GM19324 (cell line): ENCODE results near the gene ATAD3C.
"Not testable (repeated sequence)": the region's sequence is repeated elsewhere in the genome, so short reads cannot be mapped to it uniquely, and the experiment has no call there.

Source experiments
- ATAC-seq: cut with Tn5 transposase; IDR thresholded peaks from one replicate; pipeline ENCODE4 v1.9.1; 2021; ENCODE audit warnings: mild to moderate bottlenecking, moderate library complexity; ENCODE audit not compliant: unreplicated experiment, low FRiP score

ATAD3C gene

DNA sequence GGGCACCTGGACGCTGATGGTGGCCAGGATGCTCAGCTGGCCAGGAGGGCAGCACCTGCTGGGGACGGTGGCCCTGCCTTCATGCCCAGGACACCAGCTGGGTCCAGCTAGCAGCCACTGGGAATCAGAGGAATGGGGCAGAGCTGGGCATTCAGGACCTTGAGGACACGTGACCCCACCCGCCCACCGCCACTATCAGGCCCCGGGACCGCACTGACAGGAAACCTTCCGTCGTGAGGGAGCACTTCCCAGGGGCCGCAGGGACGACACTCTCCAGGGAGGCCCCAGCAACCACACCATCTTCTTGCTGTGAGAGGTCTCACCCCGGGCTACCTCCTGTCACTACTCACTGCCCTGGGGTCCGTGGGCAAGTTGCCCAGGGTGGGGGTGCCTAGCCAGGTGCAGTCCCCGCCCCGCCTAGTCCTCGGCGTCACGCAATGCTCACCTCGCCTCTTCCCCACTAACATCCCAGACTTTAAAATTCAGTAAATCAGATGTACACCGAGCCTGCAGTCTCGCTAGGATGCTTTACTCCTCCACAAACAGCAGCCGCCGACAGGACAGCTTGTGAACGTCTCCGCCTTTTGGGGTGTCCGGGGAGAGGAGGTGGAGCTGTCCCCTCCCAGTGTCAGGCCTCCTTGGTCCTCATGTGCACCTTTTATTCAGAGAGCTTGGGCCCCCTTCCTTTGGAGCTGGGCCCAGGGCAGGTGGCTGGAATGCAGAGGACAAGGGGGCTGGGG lies 9.1 kb upstream of the ATAD3C start:
- ATAC-seq: no peak

DNA sequence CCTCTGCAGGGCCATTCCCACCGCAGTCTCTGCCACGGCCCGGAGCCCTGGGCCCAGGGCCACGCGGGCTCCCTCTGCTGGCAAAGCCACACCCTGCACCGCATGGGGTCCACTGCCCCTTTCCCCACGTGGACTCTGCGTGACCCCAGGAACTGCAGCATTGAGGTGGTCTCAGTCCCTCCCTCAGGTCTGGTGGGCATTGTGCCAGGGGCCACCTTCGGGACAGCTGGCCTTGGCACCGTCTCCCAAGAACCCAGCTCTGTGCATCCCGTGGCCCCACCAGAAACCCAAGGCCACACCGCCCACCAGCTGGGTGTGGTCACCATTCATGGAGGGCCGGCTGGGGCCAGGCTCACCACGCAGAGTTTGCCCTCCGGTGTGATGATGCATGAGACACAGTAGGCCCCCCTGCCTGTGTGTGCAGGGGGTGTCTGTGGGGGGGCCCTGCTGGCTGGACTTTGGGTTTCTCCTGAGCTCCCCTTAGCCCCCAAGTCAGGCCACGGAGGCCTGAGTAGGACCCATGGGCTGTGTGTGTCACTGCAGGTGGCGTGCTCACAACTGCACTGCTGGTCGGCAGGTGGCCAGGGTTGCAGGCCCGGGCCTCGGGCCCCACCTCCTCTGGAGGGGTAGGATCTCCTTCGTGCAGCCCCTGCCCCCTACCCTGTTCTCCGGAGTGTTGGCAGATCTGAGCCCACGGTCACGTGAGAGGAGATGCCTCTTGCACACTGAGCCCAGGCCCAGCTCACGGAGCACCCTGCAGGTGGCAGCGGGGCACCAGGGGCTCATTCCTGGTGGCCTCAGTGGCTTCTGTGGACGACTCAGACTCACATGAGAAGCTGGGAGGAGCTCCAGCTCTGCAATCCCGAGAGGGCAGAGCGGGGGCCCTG lies 8.2 kb upstream of the ATAD3C start:
- ATAC-seq: no peak

DNA sequence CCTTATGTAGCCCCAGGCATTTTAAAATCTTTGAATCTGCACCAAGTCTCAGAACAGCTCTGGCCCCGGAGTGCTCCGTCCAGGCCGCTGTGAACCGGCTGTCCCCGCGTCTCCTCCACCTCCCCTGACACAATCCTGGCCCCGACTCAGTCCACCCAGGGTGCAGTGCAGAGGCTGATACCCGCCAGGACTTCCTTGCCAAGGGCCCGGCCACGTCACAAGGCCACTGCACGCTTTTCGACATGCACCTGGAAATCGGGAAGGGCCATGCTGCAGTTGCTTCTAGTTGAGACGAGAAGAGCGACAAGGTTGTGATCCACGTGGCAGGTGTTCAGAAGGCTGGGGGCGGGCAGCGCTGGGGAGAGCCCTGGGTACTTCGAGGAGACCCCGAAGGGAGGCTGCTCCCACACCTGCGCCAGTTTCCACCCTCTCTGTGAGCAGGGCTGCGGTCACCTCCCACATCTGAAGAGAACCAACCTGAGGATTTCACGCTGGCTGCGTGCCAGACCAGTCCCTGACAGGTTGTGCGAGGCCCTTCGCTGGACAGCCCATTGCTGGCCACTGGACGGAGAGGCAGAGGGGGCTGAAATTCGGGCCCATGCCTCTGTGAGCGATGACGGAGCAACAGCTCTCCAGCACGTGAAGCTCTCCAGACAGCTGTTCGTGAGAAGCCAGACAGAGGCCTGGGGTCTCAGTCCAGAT lies 7.3 kb upstream of the ATAD3C start:
- no peak for ATAC-seq

DNA sequence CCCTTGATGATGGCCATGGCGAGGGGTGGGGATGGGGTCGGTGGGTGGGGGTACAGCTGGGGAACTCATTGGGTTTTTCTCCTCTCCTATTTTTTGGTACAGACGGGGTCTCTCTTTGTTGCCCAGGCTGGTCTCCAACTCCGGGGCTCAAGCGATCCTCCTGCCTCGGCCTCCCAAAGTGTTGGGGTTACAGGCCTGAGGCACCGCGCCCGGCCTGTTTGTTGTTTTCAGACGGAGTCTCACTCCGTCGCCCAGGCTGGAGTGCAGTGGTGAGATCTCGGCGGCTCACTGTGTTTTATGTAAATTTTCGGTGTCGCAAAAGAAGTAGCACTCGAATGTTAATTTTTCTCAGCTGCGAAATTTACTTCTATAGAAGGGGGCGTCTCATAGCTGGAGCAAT lies 2.9 kb upstream of the ATAD3C start:
- not testable (repeated sequence) for ATAC-seq

DNA sequence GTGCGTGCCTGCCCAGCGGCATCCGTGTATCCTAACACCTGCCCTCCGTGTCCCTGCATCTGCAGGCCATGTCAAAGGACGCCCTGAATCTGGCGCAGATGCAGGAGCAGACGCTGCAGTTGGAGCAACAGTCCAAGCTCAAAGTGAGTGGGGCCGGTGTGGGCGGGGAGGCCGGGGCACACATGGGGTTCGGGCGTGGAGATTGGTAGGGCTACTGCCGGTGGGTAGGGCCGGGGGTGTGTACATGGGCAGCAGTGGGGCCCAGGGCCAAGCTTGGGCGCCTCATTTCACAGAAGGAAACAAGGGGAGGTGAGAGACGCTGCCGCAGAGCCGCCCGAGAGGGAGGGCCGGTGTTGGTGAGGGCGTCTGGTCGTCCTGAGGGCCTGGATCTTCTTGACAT lies 1.1 kb downstream of the ATAD3C start:
- not testable (repeated sequence) for ATAC-seq

DNA sequence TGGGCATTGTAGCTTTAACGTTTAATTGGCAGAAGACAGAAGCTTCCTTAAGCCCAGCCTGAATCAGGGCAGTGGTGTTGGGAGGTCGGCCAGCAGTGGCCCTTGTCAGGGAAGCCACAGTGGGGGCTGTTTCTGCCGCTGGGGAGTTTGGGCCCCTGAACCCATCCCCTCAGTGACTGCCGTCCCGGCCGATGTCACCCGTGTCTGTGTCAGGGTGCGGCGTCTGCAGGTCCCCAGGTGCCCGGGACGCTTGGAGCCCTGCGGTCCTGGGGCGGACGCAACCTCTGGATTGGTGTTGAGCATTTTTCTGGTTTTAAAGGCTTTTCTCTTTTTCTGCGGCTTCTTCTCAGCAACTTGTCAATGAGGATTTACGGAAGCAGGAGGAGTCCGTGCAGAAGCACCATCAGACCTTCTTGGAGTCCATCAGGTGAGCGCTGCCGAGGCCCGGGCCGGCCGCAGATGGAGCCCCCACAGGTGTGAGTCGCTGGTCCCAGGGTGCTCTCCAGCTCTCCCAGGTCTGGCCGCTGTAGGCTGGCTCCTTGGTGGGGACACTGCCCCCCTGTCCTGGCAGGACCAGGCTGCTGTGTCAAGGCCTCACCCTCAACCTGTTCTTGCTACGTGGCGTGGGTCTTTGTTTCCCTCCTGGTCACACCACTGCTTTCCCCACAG lies 2.3 kb downstream of the ATAD3C start:
- no peak for ATAC-seq

DNA sequence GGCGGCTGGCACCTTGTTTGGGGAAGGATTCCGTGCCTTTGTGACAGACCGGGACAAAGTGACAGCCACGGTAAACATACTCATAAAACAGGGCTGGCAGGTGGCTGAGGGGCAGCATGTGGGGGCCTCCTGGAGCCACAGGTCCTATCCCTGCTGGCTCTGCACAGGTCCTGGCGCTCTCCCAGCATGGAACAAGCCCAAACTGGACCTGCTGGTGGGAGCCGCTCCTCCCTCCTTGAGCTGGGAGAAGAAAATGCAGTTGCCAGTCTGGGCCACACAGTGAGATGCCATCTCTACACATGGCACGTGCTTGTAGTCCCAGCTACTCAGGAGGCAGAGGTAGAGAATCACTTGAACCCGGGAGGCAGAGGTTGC lies 2.9 kb downstream of the ATAD3C start:
- not testable (repeated sequence) for ATAC-seq

DNA sequence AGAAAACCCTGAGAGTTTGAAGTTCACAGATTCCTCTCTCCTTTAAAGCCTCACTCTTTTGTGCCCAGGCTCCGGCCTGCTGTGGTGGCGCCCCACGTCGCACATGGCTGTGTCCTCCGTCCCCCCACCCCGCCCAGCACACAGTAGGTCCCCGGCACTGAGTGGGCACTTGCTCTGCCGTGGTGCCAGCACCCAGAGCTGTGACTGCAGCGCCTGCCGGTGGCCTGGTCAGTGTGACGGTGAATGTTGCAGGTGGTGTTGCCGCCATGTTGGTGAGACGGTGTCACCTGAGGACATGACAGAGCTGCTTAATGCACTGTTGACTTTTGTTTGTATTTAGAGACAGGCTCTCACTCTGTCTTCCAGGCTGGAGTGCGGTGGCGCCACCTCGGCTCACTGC lies 3.4 kb downstream of the ATAD3C start:
- no peak for ATAC-seq

DNA sequence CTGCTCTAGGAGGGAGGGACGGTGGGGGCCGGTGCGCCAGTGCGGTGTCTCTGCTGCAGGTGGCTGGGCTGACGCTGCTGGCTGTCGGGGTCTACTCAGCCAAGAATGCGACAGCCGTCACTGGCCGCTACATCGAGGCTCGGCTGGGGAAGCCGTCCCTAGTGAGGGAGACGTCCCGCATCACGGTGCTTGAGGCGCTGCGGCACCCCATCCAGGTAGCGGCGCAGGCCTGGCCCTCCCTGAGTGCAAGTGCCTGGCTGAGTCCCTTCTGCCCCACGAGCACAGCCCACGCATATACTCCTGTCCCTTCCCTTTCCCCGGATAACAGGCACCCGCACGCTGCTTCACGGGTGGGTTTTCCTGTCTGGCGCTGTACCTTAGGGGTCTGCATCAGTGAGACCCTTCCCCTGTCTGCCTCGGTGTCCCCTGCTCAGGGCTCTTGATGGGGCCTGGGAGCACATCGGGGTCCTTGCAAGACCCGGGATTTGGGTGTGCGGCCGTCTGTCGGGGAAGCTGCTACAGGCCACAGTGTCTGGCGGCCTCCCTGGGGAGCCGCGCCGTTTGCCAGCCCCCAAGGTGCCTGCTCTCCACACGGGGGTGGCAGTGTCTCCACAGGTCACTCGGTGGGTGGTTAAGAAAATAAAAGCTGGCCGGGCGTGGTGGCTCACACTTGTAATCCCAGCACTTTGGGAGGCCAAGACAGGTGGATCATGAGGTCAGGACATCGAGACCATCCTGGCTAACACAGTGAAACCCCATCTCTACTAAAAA lies 5.0 kb downstream of the ATAD3C start:
- not testable (repeated sequence) for ATAC-seq

DNA sequence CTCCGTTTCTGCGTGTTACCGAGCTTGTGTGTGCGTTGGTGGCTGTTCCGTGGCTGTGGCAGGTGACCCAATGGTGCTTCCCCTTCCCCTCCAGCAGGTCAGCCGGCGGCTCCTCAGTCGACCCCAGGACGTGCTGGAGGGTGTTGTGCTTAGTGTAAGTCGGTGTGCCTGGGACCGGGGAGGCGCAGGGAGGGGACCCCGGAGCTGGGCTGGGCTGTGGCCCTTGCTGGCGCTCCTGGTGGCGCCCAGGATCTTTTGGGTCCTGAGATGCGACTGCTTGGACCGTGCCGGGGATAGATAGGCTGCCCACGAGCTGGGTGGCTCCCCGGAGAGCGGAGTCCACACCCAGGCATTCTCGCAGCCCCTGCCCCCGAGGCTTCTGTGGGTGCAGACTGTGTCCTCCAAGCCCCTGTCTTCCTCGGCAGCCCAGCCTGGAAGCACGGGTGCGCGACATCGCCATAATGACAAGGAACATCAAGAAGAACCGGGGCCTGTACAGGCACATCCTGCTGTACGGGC lies 5.9 kb downstream of the ATAD3C start:
- no peak for ATAC-seq

DNA sequence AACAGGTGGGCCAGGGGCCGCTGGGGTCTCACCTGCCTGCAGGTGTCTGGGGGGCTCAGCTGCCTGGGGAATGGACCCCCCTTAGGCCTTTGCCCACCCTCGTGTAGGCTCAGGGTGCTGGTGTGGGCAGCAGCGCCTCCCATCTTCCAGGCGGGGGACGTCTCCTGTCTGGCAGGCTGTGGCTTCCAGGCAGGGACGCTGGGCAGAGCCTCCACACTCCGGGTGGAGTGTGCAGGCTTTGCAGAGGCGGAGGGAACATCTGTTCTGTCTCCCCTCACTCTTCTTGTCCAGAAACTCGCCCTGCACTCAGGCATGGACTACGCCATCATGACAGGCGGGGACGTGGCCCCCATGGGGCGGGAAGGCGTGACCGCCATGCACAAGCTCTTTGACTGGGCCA lies 6.4 kb downstream of the ATAD3C start:
- ATAC-seq: not testable (repeated sequence)

DNA sequence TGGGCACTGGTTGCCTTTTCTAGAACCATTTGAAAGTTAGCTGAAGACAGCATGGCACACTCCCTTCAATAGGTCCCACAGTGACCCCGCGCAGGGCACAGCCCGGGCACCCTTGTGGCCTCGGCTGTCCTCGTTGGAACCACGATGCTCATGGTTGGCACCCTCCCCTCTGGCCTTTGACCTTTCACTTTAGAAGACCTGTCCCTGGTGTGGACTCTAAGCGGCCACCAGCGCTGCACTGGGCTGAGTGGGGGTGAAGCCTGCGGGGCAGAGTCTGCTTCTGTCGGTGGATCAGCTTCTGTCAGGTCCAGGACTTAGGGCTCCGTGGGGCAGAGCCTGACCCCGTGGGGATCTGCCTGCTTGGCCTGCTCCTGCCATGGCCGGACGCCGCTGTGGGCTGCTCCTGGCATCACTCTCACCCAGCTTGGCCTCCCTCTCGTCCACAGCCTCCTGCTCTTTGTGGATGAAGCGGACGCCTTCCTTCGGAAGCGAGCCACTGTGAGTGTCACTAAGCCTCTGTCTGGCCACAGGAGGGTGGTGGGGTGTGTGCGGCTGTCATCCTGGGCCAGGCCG lies 7.3 kb downstream of the ATAD3C start:
- not testable (repeated sequence) for ATAC-seq

DNA sequence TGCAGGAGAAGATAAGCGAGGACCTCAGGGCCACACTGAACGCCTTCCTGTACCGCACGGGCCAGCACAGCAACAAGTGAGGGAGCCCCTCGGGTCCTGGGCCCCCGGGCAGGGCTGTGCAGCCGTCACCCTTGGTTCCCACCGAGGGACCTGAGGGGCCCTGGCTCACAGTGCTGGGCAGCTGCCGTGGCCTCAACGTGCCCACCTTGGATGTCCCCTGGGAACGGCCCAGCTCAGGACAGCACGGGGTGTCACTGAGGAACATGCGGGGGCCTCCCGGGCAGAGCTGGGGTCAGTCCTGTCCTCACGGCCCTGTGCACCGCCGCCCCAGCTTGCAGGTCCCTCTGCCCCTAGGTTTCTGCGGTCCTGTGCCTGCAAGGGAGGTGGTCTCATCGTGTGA lies 9.7 kb downstream of the ATAD3C start:
- not testable (repeated sequence) for ATAC-seq

DNA sequence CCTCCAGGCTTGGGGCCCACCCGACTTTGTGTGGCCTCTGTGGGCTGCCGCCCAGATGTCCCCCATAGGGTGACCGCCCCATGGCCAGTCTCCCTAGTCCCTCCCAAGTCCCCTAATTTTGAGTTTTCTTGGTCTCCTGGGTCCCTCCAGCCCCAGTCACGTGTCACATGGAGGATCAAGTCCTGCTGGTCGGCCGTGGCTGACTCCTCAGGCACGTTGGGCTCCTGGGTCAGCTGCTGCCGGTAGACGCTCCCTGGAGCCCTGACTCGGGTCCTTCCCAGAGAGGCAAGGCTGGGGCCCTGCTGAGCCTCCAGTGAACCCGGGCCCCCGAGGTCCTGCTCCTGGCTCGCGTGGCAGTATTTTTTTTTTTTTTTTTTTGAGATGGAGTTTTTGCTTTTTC lies 10.2 kb downstream of the ATAD3C start:
- ATAC-seq: not testable (repeated sequence)

DNA sequence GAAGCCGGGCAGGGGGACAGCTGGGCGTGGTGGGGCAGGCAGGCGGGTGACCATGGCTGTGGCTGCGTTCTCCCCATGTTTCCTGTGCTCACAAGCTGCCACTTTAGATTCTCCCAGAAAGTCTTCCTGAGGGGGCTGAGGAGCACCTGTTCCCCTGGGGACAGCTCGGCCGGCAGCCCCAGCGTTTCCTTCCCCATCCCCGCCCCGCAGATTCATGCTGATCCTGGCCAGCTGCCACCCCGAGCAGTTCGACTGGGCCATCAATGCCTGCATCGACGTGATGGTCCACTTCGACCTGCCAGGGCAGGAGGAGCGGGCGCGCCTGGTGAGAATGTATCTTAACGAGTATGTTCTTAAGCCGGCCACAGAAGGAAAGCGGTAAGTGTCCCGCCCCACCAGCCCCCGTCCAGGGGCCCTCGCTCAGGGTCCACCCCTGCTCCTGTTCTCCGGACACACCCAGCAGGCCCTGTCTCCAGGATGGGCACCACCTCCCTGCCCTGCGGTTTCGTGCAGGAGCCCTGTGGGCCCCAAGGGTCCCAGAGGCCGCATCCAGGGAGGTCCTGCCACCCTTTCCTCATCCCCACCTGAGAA lies 11.1 kb downstream of the ATAD3C start:
- ATAC-seq: no peak

DNA sequence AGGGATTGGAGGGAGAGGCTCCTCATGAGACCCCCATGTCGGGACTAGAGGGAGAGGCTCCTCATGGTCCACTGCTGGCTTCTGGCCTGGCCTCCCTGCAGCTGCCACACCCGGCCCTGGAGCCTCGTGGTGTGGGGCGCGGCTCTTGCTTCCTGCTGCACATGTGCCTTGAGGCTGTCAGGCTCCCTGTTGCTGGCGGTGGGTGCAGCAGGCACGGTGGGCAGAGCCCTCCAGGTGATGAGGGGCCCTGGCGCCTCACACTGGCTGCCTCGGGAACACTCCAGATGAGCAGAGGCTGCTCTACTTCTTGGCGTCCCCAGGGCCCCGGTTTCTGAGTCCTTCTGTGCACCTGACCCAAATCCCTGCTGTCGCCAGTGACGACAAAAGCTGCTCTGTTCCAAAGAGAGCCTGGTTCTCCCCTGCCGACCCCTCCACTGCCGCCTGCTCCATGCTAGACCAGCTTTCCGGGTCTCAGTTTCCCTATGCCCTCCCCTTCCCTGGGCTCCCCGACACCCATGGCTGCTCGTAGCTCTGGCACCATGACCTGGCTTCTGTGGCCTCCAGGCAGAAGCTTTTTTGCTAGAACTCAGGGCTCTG lies 12.3 kb downstream of the ATAD3C start:
- ATAC-seq: no peak

DNA sequence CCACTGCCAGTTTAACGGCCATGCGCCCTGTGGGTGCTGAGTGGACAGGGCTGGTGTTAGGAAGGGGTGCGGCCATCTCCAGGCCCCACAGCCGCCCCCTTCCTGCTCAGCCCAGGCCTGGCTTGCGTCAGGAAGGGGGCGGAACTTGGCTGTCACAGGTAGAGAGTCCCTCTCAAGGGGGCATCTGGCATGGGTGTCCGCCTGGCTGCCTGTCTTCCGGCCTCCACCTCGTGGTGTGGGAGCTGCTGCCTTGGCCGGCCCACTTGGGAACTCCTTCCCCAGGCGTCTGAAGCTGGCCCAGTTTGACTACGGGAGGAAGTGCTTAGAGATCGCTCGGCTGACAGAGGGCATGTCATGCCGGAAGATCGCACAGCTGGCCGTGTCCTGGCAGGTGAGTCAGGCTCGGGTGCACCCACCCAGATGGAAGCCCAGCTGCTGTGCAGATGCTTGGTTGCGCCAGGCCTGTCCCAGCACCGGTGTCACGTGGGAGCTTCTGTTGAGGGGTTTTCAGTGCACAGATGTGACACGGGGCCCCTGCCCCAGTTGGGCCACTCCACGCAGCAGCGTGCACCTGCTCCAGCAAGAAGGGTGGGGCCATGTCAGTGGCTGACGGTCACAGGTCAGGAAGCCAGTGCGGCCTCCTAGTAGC lies 13.0 kb downstream of the ATAD3C start:
- no peak for ATAC-seq

DNA sequence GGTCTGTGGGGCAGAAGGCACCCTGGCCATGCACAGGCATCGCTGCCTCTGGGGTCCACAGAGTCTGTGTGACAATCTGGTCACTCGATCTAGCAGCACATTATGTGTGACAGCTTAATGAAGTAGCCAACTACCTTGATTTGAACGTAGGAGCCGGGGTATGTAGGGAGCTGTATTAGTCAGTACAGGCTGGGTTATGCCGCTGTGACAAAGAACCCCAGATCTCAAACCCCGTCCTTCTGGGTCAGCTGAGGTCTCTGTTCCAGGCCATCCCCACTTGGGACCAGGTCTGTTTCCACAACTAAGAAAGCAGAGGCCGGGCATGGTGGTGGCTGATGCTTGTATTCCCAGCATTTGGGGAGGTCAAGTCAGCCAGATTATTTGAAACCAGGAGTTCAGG lies 13.8 kb downstream of the ATAD3C start:
- no peak for ATAC-seq
